WTC11 (cell line): ENCODE results near the gene MAML3. TPM values are rescaled to one million over a fixed set of nuclear protein-coding genes. Genes with fewer than 3 reads are reported as not detected.

Source experiments
- ATAC-seq: fragments of 200-7000 bp; cut with Tn5 transposase; 2 replicates; pipeline ENCODE4 v1.10.0; 2021; ENCODE audit warnings: mild to moderate bottlenecking, moderate library complexity
- CTCF ChIA-PET: fragments of 300-600 bp; sonication (Branson Sonifier 250); formaldehyde crosslinking; loops from one replicate; lab custom pipeline; 2021; ENCODE audit warnings: antibody characterized with exemption; lab: Charles Lee
- POLR2A ChIA-PET: fragments of 350-600 bp; sonication (Branson Sonifier 250); formaldehyde crosslinking; loops from one replicate; lab custom pipeline; 2021; ENCODE audit warnings: antibody characterized with exemption; lab: Charles Lee
- DNase-seq: peaks from one replicate; pipeline ENCODE4 v3.0.0; 2021; ENCODE audit warnings: low spot score
- H3K27ac Mint-ChIP-seq: 2 replicates; pipeline ENCODE4 v1.8.0; 2021; ENCODE audit warnings: mixed read lengths
- H3K27me3 Mint-ChIP-seq: 2 replicates; pipeline ENCODE4 v1.8.0; 2021; ENCODE audit warnings: low read depth, mild to moderate bottlenecking, moderate library complexity, mixed read lengths
- H3K36me3 Mint-ChIP-seq: 2 replicates; pipeline ENCODE4 v1.8.0; 2021; ENCODE audit warnings: mixed read lengths
- H3K4me1 Mint-ChIP-seq: 2 replicates; pipeline ENCODE4 v1.8.0; 2022; ENCODE audit warnings: mixed read lengths
- H3K4me3 Mint-ChIP-seq: 2 replicates; pipeline ENCODE4 v1.8.0; 2021; ENCODE audit warnings: mild to moderate bottlenecking, moderate library complexity, mixed read lengths
- H3K9me3 Mint-ChIP-seq: 2 replicates; pipeline ENCODE4 v1.8.0; 2021; ENCODE audit warnings: mixed read lengths
- AR ChIP-seq: fragments of 250-450 bp; sonication (Bioruptor Pico); IDR thresholded peaks from 2 replicates; pipeline ENCODE4 v1.9.0; 2021; ENCODE audit warnings: mild to moderate bottlenecking
- ATF1 ChIP-seq: sonication (generic); formaldehyde crosslinking; IDR thresholded peaks from 2 replicates; pipeline ENCODE4 v1.8.1; 2023; ENCODE audit warnings: mild to moderate bottlenecking, moderate library complexity, missing genetic modification reagents
- ATF2 ChIP-seq: sonication (generic); formaldehyde crosslinking; IDR thresholded peaks from 2 replicates; pipeline ENCODE4 v1.8.1; 2022; ENCODE audit warnings: low read depth, missing genetic modification reagents, borderline replicate concordance
- ESRRA ChIP-seq: sonication (generic); formaldehyde crosslinking; IDR thresholded peaks from 2 replicates; pipeline ENCODE4 v1.8.1; 2022; ENCODE audit warnings: mild to moderate bottlenecking, missing genetic modification reagents, borderline replicate concordance
- FOXJ3 ChIP-seq: sonication (generic); formaldehyde crosslinking; IDR thresholded peaks from 2 replicates; pipeline ENCODE4 v1.9.0; 2021; ENCODE audit warnings: missing genetic modification reagents, mild to moderate bottlenecking, borderline replicate concordance
- GABPB1 ChIP-seq: sonication (generic); formaldehyde crosslinking; IDR thresholded peaks from 2 replicates; pipeline ENCODE4 v1.8.1; 2023; ENCODE audit warnings: mild to moderate bottlenecking, missing genetic modification reagents
- IRF1 ChIP-seq: sonication (generic); formaldehyde crosslinking; IDR thresholded peaks from 2 replicates; pipeline ENCODE4 v1.8.0; 2023; ENCODE audit warnings: missing genetic modification reagents
- IRF2 ChIP-seq: sonication (generic); formaldehyde crosslinking; IDR thresholded peaks from 2 replicates; pipeline ENCODE4 v1.8.0; 2022; ENCODE audit warnings: low read depth, missing genetic modification reagents, borderline replicate concordance
- MLX ChIP-seq: sonication (generic); formaldehyde crosslinking; IDR thresholded peaks from 2 replicates; pipeline ENCODE4 v1.8.1; 2023; ENCODE audit warnings: mild to moderate bottlenecking, missing genetic modification reagents, moderate library complexity
- NFYB ChIP-seq: sonication (generic); formaldehyde crosslinking; conservative IDR thresholded peaks from 2 replicates; pipeline ENCODE4 v1.8.0; 2022; ENCODE audit warnings: low read depth, missing genetic modification reagents
- NR3C1 ChIP-seq: sonication (generic); formaldehyde crosslinking; conservative IDR thresholded peaks from 2 replicates; pipeline ENCODE4 v1.8.1; 2023; ENCODE audit warnings: low read depth, mild to moderate bottlenecking, missing genetic modification reagents
- RELA ChIP-seq: sonication (generic); formaldehyde crosslinking; IDR thresholded peaks from 2 replicates; pipeline ENCODE4 v1.8.1; 2022; ENCODE audit warnings: missing genetic modification reagents, mild to moderate bottlenecking, borderline replicate concordance
- RORB ChIP-seq: fragments of 250-450 bp; sonication (Bioruptor Pico); IDR thresholded peaks from 2 replicates; pipeline ENCODE4 v1.9.0; 2021; ENCODE audit warnings: mild to moderate bottlenecking
- SMAD4 ChIP-seq: sonication (generic); formaldehyde crosslinking; IDR thresholded peaks from 2 replicates; pipeline ENCODE4 v1.8.0; 2022; ENCODE audit warnings: mild to moderate bottlenecking, missing genetic modification reagents
- USF1 ChIP-seq: sonication (generic); formaldehyde crosslinking; IDR thresholded peaks from 2 replicates; pipeline ENCODE4 v1.8.0; 2022; ENCODE audit warnings: mild to moderate bottlenecking, missing genetic modification reagents
- USF2 ChIP-seq: sonication (generic); formaldehyde crosslinking; IDR thresholded peaks from 2 replicates; pipeline ENCODE4 v1.8.1; 2023; ENCODE audit warnings: mild to moderate bottlenecking, missing genetic modification reagents, moderate library complexity
- ZBTB21 ChIP-seq: sonication (generic); formaldehyde crosslinking; IDR thresholded peaks from 2 replicates; pipeline ENCODE4 v1.8.1; 2023; ENCODE audit warnings: mild to moderate bottlenecking, missing genetic modification reagents, borderline replicate concordance
- ZBTB43 ChIP-seq: sonication (generic); formaldehyde crosslinking; IDR thresholded peaks from 2 replicates; pipeline ENCODE4 v1.8.1; 2023; ENCODE audit warnings: mild to moderate bottlenecking, missing genetic modification reagents
- ZNF317 ChIP-seq: sonication (generic); formaldehyde crosslinking; IDR thresholded peaks from 2 replicates; pipeline ENCODE4 v1.8.1; 2023; ENCODE audit warnings: low read depth, mild to moderate bottlenecking, moderate library complexity, missing genetic modification reagents, borderline replicate concordance
- ZNF532 ChIP-seq: fragments of 250-450 bp; sonication (Bioruptor Pico); IDR thresholded peaks from 2 replicates; pipeline ENCODE4 v1.9.0; 2021; ENCODE audit warnings: mild to moderate bottlenecking, borderline replicate concordance
- ZNF671 ChIP-seq: fragments of 250-450 bp; sonication (Bioruptor Pico); IDR thresholded peaks from 2 replicates; pipeline ENCODE4 v1.8.0; 2021; ENCODE audit warnings: mild to moderate bottlenecking
- total RNA-seq: library from RNA; stranded (reverse); gene quantifications from 3 replicates; pipeline ENCODE4 v1.2.3, GENCODE V29; 2021

MAML3 gene
- total RNA-seq, 1 experiment from 2014 or later = 7.4 TPM

- TF ChIP-seq IRF2 (CRISPR knock-in tag) (no peak), ZNF317 (CRISPR knock-in tag) (no peak), ZNF532 (CRISPR knock-in tag) (no peak), FOXJ3 (no peak), USF2 (CRISPR knock-in tag) (no peak)
Observed at GRCh38 chr4:139754938-139755337, 399.0 kb downstream of the MAML3 start (continued).

GRCh38 chr4:139753686-139754085 lies 400.3 kb downstream of the MAML3 start:
- H3K27me3 Mint-ChIP-seq = no peaks in the 10 kb centered on the region
- peaks cover 11% of the 10 kb centered on the region for H3K4me1 Mint-ChIP-seq
- TF ChIP-seq NFYB (CRISPR knock-in tag) = no peak
- TF ChIP-seq SMAD4 (CRISPR knock-in tag) = no peak
- TF ChIP-seq ZNF671 (CRISPR knock-in tag) = no peak
- no peak for TF ChIP-seq ZBTB21 (CRISPR knock-in tag)
- TF ChIP-seq NR3C1 (CRISPR knock-in tag) = no peak
- TF ChIP-seq RELA (CRISPR knock-in tag) = no peak
- TF ChIP-seq RORB = no peak
- TF ChIP-seq ESRRA (CRISPR knock-in tag) = no peak
- no peak for TF ChIP-seq ATF2
- TF ChIP-seq USF1 (CRISPR knock-in tag) = no peak
- no peak for TF ChIP-seq GABPB1 (CRISPR knock-in tag)
- no peak for TF ChIP-seq MLX (CRISPR knock-in tag)
- TF ChIP-seq ZBTB43 (CRISPR knock-in tag) = no peak
- no peak for TF ChIP-seq IRF1
- no peak for TF ChIP-seq ATF1 (CRISPR knock-in tag)
- TF ChIP-seq AR = no peak
- TF ChIP-seq, all 79 proteins: peak for 0
- Mint-ChIP-seq H3K9me3 (no peaks in the 10 kb centered on the region), H3K27ac (no peak overlapping the region), H3K4me3 (no peak overlapping the region), H3K36me3 (no peaks in the 10 kb centered on the region)
- DNase-seq (no peak), ATAC-seq (no peak)
- ChIA-PET CTCF (interaction anchor here (1.1 kb wide), 1 partner anchor 15 kb away, joined by 3 read pairs; no protein-coding TSS in a partner anchor), POLR2A (no interaction called here)
